MM.1S (cell line): Measurements from ENCODE around the gene TCERG1L.

Source experiments
- DNase-seq: peaks from one replicate; pipeline ENCODE4 v3.0.0-alpha.2; 2015
- H2AFZ ChIP-seq: fragments of 300-600 bp; sonication (generic); 2 replicates; pipeline ENCODE4 v1.6.0; 2016; ENCODE audit warnings: antibody characterized with exemption, low read length
- H3F3A ChIP-seq: fragments of 300-600 bp; sonication (generic); 2 replicates; pipeline ENCODE4 v1.6.1; 2016; ENCODE audit warnings: mild to moderate bottlenecking, antibody characterized with exemption, low read length, moderate library complexity, mixed read lengths; ENCODE audit not compliant: insufficient read depth
- H3K27ac ChIP-seq: fragments of 300-600 bp; sonication (generic); 2 replicates; pipeline ENCODE4 v1.5.1; 2016; ENCODE audit warnings: mild to moderate bottlenecking, low read length
- H3K27me3 ChIP-seq: fragments of 300-600 bp; sonication (generic); replicated peaks from 2 replicates; pipeline ENCODE4 v1.6.0; 2016; ENCODE audit warnings: low read length; ENCODE audit not compliant: insufficient read depth
- H3K36me3 ChIP-seq: fragments of 300-600 bp; sonication (generic); replicated peaks from 2 replicates; pipeline ENCODE4 v1.6.1; 2016; ENCODE audit warnings: mild to moderate bottlenecking, low read length, mixed read lengths; ENCODE audit not compliant: insufficient read depth
- H3K4me1 ChIP-seq: fragments of 300-600 bp; sonication (generic); 2 replicates; pipeline ENCODE4 v1.6.1; 2016; ENCODE audit warnings: low read length, mixed read lengths
- H3K4me2 ChIP-seq: fragments of 300-600 bp; sonication (generic); 2 replicates; pipeline ENCODE4 v1.6.0; 2016; ENCODE audit warnings: low read depth, low read length
- H3K4me3 ChIP-seq: fragments of 300-600 bp; sonication (generic); 2 replicates; pipeline ENCODE4 v1.5.1; 2016; ENCODE audit warnings: low read length, mixed read lengths
- H3K79me2 ChIP-seq: fragments of 300-600 bp; sonication (generic); 2 replicates; pipeline ENCODE4 v1.6.1; 2016; ENCODE audit warnings: mixed run types, low read length, mixed read lengths
- H3K9ac ChIP-seq: fragments of 300-600 bp; sonication (generic); 2 replicates; pipeline ENCODE4 v1.6.1; 2016; ENCODE audit warnings: low read length, mixed read lengths
- H3K9me2 ChIP-seq: fragments of 300-600 bp; sonication (generic); replicated peaks from 2 replicates; pipeline ENCODE4 v1.6.1; 2016; ENCODE audit warnings: mild to moderate bottlenecking, low read length, mixed read lengths; ENCODE audit not compliant: insufficient read depth
- H3K9me3 ChIP-seq: fragments of 300-600 bp; sonication (generic); replicated peaks from 2 replicates; pipeline ENCODE4 v1.6.1; 2016; ENCODE audit warnings: mild to moderate bottlenecking, low read length, mixed read lengths; ENCODE audit not compliant: insufficient read depth
- H4K20me1 ChIP-seq: fragments of 300-600 bp; sonication (generic); 2 replicates; pipeline ENCODE4 v1.6.1; 2016; ENCODE audit warnings: mild to moderate bottlenecking, low read length, moderate library complexity, mixed read lengths; ENCODE audit not compliant: insufficient read depth
- EZH2 ChIP-seq: fragments of 300-600 bp; sonication (generic); optimal IDR thresholded peaks from 2 replicates; pipeline ENCODE3; 2017; ENCODE audit warnings: low read depth, mild to moderate bottlenecking, antibody characterized with exemption, low read length, mixed read lengths
- EZH2phosphoT487 ChIP-seq: fragments of 300-600 bp; sonication (generic); IDR thresholded peaks from 2 replicates; pipeline ENCODE4 v1.6.1; 2018; ENCODE audit warnings: antibody characterized with exemption, low read length
- TF ChIP-seq, protein P1 (sequence below): fragments of 300-600 bp; sonication (generic); IDR thresholded peaks from 2 replicates; pipeline ENCODE4 v1.5.1; 2016; ENCODE audit warnings: antibody characterized with exemption, low read length, mixed read lengths

The TCERG1L gene

DNA sequence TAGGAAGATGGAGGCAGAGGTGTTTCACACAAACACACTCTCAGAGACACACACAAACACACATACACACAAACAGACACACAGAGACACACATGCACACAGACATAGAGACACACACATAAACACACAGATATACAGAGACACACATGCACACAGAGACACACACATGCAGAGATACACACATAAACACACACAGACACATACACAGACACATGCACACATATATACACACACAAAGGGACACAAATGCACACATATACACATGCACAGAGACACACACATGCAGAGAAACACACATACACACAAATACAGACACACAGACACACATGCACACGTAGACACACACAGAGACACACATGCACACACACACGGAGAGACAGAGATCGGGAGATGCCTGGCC, 163.3 kb downstream of the TCERG1L start:
- H3K79me2 ChIP-seq: no peaks in the 10 kb centered on the region
- no peak for DNase-seq
- no peaks in the 10 kb centered on the region for H3K9me2 ChIP-seq
- no peak for TF ChIP-seq EZH2phosphoT487
- TF ChIP-seq EZH2: no peak
- TF ChIP-seq, protein P1, sequence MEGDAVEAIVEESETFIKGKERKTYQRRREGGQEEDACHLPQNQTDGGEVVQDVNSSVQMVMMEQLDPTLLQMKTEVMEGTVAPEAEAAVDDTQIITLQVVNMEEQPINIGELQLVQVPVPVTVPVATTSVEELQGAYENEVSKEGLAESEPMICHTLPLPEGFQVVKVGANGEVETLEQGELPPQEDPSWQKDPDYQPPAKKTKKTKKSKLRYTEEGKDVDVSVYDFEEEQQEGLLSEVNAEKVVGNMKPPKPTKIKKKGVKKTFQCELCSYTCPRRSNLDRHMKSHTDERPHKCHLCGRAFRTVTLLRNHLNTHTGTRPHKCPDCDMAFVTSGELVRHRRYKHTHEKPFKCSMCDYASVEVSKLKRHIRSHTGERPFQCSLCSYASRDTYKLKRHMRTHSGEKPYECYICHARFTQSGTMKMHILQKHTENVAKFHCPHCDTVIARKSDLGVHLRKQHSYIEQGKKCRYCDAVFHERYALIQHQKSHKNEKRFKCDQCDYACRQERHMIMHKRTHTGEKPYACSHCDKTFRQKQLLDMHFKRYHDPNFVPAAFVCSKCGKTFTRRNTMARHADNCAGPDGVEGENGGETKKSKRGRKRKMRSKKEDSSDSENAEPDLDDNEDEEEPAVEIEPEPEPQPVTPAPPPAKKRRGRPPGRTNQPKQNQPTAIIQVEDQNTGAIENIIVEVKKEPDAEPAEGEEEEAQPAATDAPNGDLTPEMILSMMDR: no peak
- no peaks in the 10 kb centered on the region for H3F3A ChIP-seq
- no peak overlapping the region for H3K4me2 ChIP-seq
- no peaks in the 10 kb centered on the region for H3K36me3 ChIP-seq
- no peaks in the 10 kb centered on the region for H3K4me1 ChIP-seq
- H4K20me1 ChIP-seq: no peaks in the 10 kb centered on the region
- H2AFZ ChIP-seq: no peak overlapping the region
- no peaks in the 10 kb centered on the region for H3K9me3 ChIP-seq
- no peaks in the 10 kb centered on the region for H3K27me3 ChIP-seq
- H3K4me3 ChIP-seq: no peak overlapping the region
- no peak overlapping the region for H3K9ac ChIP-seq
- H3K27ac ChIP-seq: no peak overlapping the region

DNA sequence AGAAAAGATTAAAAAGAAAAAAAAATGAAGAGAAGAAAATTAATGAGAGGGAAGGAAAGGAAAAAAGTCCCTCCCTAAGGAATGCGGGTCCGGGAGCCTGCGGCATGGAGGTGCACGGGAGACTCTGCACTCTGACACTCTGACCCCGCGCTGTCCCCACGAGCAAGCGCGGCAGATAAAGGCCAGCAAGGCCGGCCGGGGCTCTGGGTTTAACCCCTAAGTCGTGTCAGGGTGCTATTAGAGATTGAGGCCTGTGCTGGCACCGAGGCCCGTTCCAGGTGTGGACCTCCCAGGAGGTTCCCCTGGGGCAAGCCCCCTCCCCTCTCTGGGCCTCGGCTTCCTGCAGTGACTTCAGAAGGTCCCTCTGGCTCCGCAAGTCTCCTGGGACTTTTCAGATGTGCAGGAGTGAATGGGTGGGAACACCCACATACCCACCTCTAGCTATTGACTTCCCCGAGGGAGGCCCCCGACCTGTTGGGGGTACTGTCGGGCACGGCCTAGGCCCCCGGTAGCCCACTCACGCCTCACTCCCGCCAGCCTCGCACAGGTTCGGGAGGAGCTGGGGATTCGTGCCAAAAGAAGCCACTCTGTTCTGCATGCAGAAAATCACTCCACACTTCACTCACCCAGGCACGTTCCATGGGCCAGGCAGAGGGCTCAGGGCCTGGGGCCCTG, 164.1 kb downstream of the TCERG1L start:
- Histone ChIP-seq H2AFZ (no peak overlapping the region), H3K4me1 (no peaks in the 10 kb centered on the region), H3K9me2 (no peaks in the 10 kb centered on the region), H3K9ac (no peak overlapping the region), H3K79me2 (no peaks in the 10 kb centered on the region), H3K27me3 (no peaks in the 10 kb centered on the region), H3K27ac (no peak overlapping the region), H3K36me3 (no peaks in the 10 kb centered on the region), H3K4me3 (no peak overlapping the region), H3K4me2 (no peak overlapping the region), H3F3A (no peaks in the 10 kb centered on the region), H4K20me1 (no peaks in the 10 kb centered on the region), H3K9me3 (no peaks in the 10 kb centered on the region)
- no peak for DNase-seq
- TF ChIP-seq, protein P1: no peak
- TF ChIP-seq EZH2phosphoT487 (no peak), EZH2 (no peak)

DNA sequence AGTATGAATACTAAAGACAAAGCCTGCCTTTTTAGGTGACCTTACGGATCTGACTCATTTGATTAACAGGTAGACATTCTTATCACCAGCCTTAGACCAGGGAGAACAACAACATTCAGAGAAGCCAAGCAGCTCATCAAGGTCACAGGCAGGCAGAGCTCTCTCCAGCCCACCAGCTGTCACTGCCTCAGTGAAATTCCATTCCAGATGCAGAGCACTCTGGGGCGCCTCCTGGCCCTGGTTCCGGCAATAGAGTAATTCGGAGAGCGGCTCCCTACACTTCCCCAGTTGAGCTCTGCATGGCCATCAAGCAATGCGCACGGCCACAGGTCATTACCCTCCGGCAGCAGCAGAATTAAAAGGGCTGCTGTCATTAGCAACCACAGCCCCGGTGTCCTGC, 164.7 kb downstream of the TCERG1L start:
- Histone ChIP-seq H3K4me2 (no peak overlapping the region), H4K20me1 (no peaks in the 10 kb centered on the region), H3K9me2 (no peaks in the 10 kb centered on the region), H3K27me3 (no peaks in the 10 kb centered on the region), H3K4me3 (no peak overlapping the region), H3K27ac (no peak overlapping the region), H3K9ac (no peak overlapping the region), H3K9me3 (no peaks in the 10 kb centered on the region), H2AFZ (no peak overlapping the region), H3K36me3 (no peaks in the 10 kb centered on the region), H3K79me2 (no peaks in the 10 kb centered on the region), H3K4me1 (no peaks in the 10 kb centered on the region), H3F3A (no peaks in the 10 kb centered on the region)
- TF ChIP-seq EZH2phosphoT487 (no peak), EZH2 (no peak)
- TF ChIP-seq, protein P1: no peak
- no peak for DNase-seq
